Endothelial cell of umbilical vein (primary cell): ENCODE data around the gene MACROD2.

ENCODE experiments used
- CTCF ChIP-seq, 2 donors: IDR thresholded peaks; 1 replicate in 1 of 2; 2 replicates in 1 of 2; pipeline ENCODE4 v1.5.1; 2011; ENCODE audit warnings: low read length in 2 of 2, mild to moderate bottlenecking in 2 of 2, moderate library complexity in 2 of 2, control low read depth in 1 of 2, inconsistent platforms in 1 of 2, low read depth in 1 of 2; ENCODE audit not compliant: insufficient read depth in 1 of 2; ENCODE audit errors: extremely low read depth in 1 of 2
- EZH2 ChIP-seq: IDR thresholded peaks from 2 replicates; pipeline ENCODE4 v1.6.1; 2012; ENCODE audit warnings: borderline replicate concordance, low read depth, mild to moderate bottlenecking, moderate library complexity, low read length, inconsistent platforms; ENCODE audit not compliant: severe bottlenecking
- FOS ChIP-seq: IDR thresholded peaks from 2 replicates; pipeline ENCODE4 v1.6.1; 2011; ENCODE audit warnings: mild to moderate bottlenecking, low read length, moderate library complexity, borderline replicate concordance; ENCODE audit not compliant: insufficient read depth
- GATA2 ChIP-seq: IDR thresholded peaks from 2 replicates; pipeline ENCODE4 v1.7.0; 2011; ENCODE audit warnings: low read depth, mild to moderate bottlenecking, moderate library complexity, mixed read lengths, low read length; ENCODE audit not compliant: insufficient read length, insufficient read depth
- JUN ChIP-seq: IDR thresholded peaks from 2 replicates; pipeline ENCODE4 v1.6.1; 2011; ENCODE audit warnings: borderline replicate concordance, low read depth; ENCODE audit not compliant: insufficient read length, insufficient read depth
- MAX ChIP-seq: IDR thresholded peaks from 2 replicates; pipeline ENCODE4 v1.6.1; 2011; ENCODE audit not compliant: insufficient read depth, insufficient read length
- MYC ChIP-seq: IDR thresholded peaks from one replicate; pipeline ENCODE4 v1.6.1; 2011; ENCODE audit warnings: mild to moderate bottlenecking, low read depth, low read length
- POLR2A ChIP-seq: IDR thresholded peaks from 2 replicates; pipeline ENCODE4 v1.6.1; 2012; ENCODE audit warnings: low read depth, mild to moderate bottlenecking, control low read depth, low read length
- POLR2AphosphoS5 ChIP-seq: IDR thresholded peaks from 2 replicates; pipeline ENCODE4 v1.6.1; 2012; ENCODE audit warnings: low read depth, mild to moderate bottlenecking, control low read depth, low read length, moderate library complexity; ENCODE audit not compliant: insufficient read depth

GRCh38 chr20:15814911-15815310 is 1819.6 kb downstream of the MACROD2 start:
- TF ChIP-seq POLR2A (no peak), EZH2 (no peak), CTCF (IDR thresholded peaks at IDR 0.05; ENCODE audit: extremely low read depth in 1 of 2, insufficient read depth in 1 of 2, low read depth in 1 of 2, low read length in 2 of 2) (no peak), GATA2 (no peak), POLR2AphosphoS5 (no peak), JUN (no peak), MAX (no peak), MYC (no peak), FOS (no peak)
